ENCODE data around the gene RHBDD1.

The RHBDD1 gene

GRCh38 chr2:226905718-226906117 is 69.9 kb downstream of the RHBDD1 start:
- Histone ChIP-seq H3K9me3 (ENCODE audit: low read length) (no peaks in the 10 kb centered on the region), H3K4me1 (ENCODE audit: insufficient read depth, low read length, severe bottlenecking) (peaks cover 95% of the 10 kb centered on the region), H2AFZ (ENCODE audit: low read length) (no peak overlapping the region), H3K9ac (ENCODE audit: low read length) (peak overlapping the region; percentile 80), H3F3A (ENCODE audit: insufficient read depth, low read length) (peaks cover 8% of the 10 kb centered on the region), H3K4me3 (ENCODE audit: low read depth, low read length, poor library complexity, severe bottlenecking) (peak overlapping the region; percentile 55), H3K36me3 (ENCODE audit: insufficient read depth, low read length) (no peaks in the 10 kb centered on the region), H3K27ac (ENCODE audit: low read depth, low read length, poor library complexity, severe bottlenecking) (peak overlapping the region; percentile 95), H4K20me1 (ENCODE audit: insufficient read depth, low read length) (no peaks in the 10 kb centered on the region), H3K4me2 (ENCODE audit: low read length) (peak overlapping the region; percentile 68), H3K79me2 (ENCODE audit: insufficient read depth, low read length) (no peaks in the 10 kb centered on the region), H3K9me2 (ENCODE audit: low read depth, low read length) (no peaks in the 10 kb centered on the region), H3K27me3 (ENCODE audit: insufficient read depth, low read length) (no peaks in the 10 kb centered on the region)
- TF ChIP-seq CTCF (IDR thresholded peaks at IDR 0.05; ENCODE audit: low read length) (no peak), EZH2 (IDR thresholded peaks at IDR 0.05; ENCODE audit: borderline replicate concordance, low read length) (no peak)

- Histone ChIP-seq H2AFZ (ENCODE audit: low read length) (no peak overlapping the region), H3K27ac (ENCODE audit: low read depth, low read length, poor library complexity, severe bottlenecking) (peak overlapping the region; percentile 95), H3K79me2 (ENCODE audit: insufficient read depth, low read length) (no peaks in the 10 kb centered on the region), H3K36me3 (ENCODE audit: insufficient read depth, low read length) (no peaks in the 10 kb centered on the region), H4K20me1 (ENCODE audit: insufficient read depth, low read length) (no peaks in the 10 kb centered on the region), H3K4me2 (ENCODE audit: low read length) (peak overlapping the region; percentile 68), H3F3A (ENCODE audit: insufficient read depth, low read length) (peaks cover 8% of the 10 kb centered on the region), H3K9me2 (ENCODE audit: low read depth, low read length) (no peaks in the 10 kb centered on the region), H3K27me3 (ENCODE audit: insufficient read depth, low read length) (no peaks in the 10 kb centered on the region), H3K9me3 (ENCODE audit: low read length) (no peaks in the 10 kb centered on the region), H3K9ac (ENCODE audit: low read length) (peak overlapping the region; percentile 80), H3K4me1 (ENCODE audit: insufficient read depth, low read length, severe bottlenecking) (peaks cover 92% of the 10 kb centered on the region), H3K4me3 (ENCODE audit: low read depth, low read length, poor library complexity, severe bottlenecking) (peak overlapping the region; percentile 55)
- no peak for TF ChIP-seq CTCF (IDR thresholded peaks at IDR 0.05; ENCODE audit: low read length)
- TF ChIP-seq EZH2 (IDR thresholded peaks at IDR 0.05; ENCODE audit: borderline replicate concordance, low read length): no peak
These were observed 70.4 kb downstream of the RHBDD1 start for GRCh38 chr2:226906163-226906693.

GRCh38 chr2:226909126-226909525 is 73.3 kb downstream of the RHBDD1 start:
- peak overlapping the region; percentile 68 for H3K4me2 ChIP-seq (ENCODE audit: low read length)
- TF ChIP-seq CTCF (IDR thresholded peaks at IDR 0.05; ENCODE audit: low read length): no peak
- TF ChIP-seq EZH2 (IDR thresholded peaks at IDR 0.05; ENCODE audit: borderline replicate concordance, low read length): no peak
- no peaks in the 10 kb centered on the region for H3K27me3 ChIP-seq (ENCODE audit: insufficient read depth, low read length)
- H3K9me2 ChIP-seq (ENCODE audit: low read depth, low read length): no peaks in the 10 kb centered on the region
- peak overlapping the region; percentile 95 for H3K27ac ChIP-seq (ENCODE audit: low read depth, low read length, poor library complexity, severe bottlenecking)
- peaks cover 14% of the 10 kb centered on the region for H3K36me3 ChIP-seq (ENCODE audit: insufficient read depth, low read length)
- peaks cover 63% of the 10 kb centered on the region for H3K4me1 ChIP-seq (ENCODE audit: insufficient read depth, low read length, severe bottlenecking)
- H3K4me3 ChIP-seq (ENCODE audit: low read depth, low read length, poor library complexity, severe bottlenecking): peak overlapping the region; percentile 55
- H4K20me1 ChIP-seq (ENCODE audit: insufficient read depth, low read length): no peaks in the 10 kb centered on the region
- no peaks in the 10 kb centered on the region for H3K9me3 ChIP-seq (ENCODE audit: low read length)
- no peak overlapping the region for H2AFZ ChIP-seq (ENCODE audit: low read length)
- H3F3A ChIP-seq (ENCODE audit: insufficient read depth, low read length): peaks cover 8% of the 10 kb centered on the region
- H3K79me2 ChIP-seq (ENCODE audit: insufficient read depth, low read length): no peaks in the 10 kb centered on the region
- peak overlapping the region; percentile 80 for H3K9ac ChIP-seq (ENCODE audit: low read length)
